ENCODE data around the gene CD47.

Gene CD47

GRCh38 chr3:108046247-108046646, 44.6 kb downstream of the CD47 start:
- DNase-seq, result no peak

GRCh38 chr3:108044699-108045098, 46.1 kb downstream of the CD47 start:
- DNase-seq, result no peak

DNA sequence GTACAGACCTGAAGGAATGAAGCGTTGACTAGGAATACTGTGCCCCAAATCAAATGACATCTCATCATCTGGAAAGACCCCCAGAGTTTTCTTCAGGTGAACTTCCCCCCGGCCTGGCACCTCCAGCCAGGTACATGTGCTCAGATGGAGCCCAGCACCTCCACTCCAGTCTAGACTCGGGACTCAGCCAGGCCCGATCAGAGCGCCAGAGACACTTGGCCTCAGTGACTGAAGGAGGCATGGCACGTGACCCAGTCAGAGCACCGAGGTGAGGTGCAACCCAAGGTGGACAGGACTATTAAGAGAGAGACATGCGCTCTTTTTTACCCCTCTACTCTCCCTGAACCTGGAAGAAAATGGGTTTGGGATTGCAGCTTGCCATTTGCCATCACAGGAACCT, 48.5 kb downstream of the CD47 start:
- DNase-seq, result no peak

DNA sequence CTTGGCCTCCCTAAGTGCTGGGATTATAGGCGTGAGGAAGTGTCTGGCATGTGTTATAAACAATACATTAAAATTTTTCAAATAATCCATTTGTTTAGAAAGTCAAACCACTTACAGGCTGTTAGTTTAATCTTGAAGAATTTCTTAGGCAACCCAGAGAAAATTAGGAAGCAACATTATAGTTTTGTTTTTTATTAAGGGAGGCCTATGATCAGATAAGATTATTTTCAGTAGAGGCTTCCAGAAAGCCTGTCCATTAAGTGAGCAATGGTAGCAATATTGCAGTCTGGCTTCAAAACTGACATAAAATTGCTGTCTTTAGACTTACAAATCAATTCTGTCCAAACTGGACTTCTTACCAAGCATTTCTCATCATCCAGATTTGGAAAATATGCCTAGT, 49.6 kb downstream of the CD47 start:
- no peak for DNase-seq

DNA sequence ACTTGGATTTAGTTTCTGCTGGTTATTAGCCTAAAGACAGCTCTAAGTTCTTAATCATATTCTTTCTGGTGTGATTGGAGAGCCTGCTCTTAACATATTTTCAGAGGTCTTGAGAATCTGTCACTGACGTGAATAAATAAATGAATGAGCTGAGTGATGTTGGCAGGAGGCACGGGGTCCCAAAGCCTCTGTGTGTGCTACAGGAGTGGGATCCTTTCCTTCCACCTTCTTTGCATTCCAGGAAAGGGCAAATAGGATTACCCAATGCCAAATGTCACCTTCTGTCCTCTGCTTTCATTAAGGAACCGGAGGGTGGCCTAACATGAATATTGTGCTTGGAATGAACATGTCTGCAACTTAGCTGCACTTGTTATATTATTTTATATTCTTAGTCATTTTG, 53.1 kb downstream of the CD47 start:
- no peak for DNase-seq

GRCh38 chr3:108036984-108037741, 53.7 kb downstream of the CD47 start:
- DNase-seq, result no peak

GRCh38 chr3:108036401-108036800, 54.4 kb downstream of the CD47 start:
- DNase-seq, result no peak

DNA sequence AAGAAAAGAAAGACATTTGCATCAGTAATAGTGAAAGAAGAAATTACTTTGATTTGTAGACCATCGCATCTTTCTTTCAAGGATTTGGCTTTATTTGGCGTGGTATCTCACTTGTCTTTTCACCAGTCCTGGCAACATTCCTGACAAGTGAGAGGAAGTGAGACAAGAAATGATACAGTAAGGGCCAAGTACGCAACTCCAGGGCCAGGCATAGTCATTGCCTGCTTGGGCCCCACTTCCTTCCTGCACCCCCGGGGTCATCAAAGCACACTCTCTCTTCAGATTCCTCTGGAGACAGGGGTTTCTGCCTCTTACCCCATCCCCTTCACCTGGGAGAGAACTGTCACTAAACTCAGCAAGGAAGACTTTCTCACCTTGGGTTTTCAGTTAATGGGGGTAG, 55.1 kb downstream of the CD47 start:
- DNase-seq, result no peak

GRCh38 chr3:108031895-108032294, 58.9 kb downstream of the CD47 start:
- DNase-seq, result no peak

DNA sequence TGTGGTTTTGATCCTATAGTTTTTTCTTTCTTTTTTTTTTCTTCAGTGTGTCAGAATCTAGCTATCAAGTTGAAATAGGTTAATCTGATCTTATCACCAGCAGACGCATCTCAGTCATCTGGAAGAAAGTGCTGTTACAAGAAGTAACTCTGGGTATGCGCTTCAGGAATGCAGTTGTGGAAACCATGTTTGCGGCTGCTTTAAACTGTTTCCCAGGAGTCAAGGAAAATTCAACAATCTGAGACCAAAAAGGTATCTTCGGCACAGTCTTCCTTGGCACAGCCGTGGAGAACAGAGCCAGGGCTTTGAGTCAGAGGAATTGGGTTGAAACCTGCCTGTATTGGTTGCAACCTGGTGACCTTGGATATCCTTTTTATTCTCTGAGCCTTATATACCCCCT, 59.9 kb downstream of the CD47 start:
- no peak for DNase-seq

- no peak for DNase-seq
Measured at GRCh38 chr3:108029466-108029865, 61.4 kb downstream of the CD47 start.

DNA sequence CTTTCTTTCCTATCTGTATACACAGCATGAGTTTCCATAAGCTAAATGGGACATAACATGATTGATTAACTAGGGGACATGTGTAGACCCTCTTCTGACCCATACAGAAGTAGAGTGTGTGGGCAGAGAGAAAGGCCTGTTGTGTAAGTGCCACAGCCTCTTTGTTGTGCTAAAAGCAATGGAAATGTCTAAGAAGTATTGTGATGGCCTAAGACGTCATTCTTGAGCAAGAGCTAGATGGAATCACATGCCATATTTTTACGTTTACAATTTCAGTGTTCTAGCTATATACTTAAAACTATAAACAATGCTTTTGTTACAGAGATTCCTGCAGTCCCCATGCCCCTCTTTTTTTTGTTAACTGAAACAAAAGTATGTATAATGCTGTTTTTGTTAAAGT, 61.9 kb downstream of the CD47 start:
- no peak for DNase-seq

GRCh38 chr3:108025177-108025576, 65.7 kb downstream of the CD47 start:
- DNase-seq, result no peak

DNA sequence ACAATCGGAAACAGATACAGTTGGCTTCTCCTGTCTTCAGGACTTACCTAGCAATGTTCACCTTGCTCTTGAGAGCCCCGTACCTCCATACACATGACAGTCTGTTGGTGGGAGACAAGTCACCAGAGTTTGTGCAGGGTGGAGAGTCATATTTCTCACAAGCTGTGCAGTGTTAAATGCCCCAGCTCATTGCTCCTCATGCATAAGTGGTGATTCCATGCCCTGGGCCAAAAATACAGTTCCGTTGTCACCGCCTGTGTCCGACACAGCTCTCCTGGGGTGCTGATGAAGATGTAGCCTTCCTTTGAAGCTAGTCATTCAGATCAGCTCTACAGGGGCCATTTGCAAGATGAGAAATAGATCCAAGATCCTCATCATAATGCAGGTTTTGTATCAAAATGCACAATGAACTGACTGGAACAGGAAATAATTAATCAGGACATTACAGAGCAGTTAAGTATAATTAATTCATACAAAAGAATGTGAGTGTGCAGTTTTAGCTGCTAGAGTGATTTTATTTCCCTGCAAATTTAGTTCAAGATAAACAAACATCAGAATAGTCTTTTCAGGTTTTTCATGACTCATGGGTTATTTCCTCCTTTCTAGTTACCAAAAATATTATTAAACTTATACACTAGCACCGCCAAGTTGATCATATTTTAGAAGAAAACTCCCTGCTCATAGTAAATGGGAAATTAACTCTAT, 66.5 kb downstream of the CD47 start:
- no peak for DNase-seq

- no peak for DNase-seq
Measured at GRCh38 chr3:108022256-108023150, 68.3 kb downstream of the CD47 start.

- DNase-seq, result no peak
Measured at GRCh38 chr3:108021533-108021932, 69.3 kb downstream of the CD47 start.

GRCh38 chr3:108021131-108021530, 69.7 kb downstream of the CD47 start:
- no peak for DNase-seq

- DNase-seq, result no peak
Measured at GRCh38 chr3:108018552-108018951, 72.3 kb downstream of the CD47 start.

DNA sequence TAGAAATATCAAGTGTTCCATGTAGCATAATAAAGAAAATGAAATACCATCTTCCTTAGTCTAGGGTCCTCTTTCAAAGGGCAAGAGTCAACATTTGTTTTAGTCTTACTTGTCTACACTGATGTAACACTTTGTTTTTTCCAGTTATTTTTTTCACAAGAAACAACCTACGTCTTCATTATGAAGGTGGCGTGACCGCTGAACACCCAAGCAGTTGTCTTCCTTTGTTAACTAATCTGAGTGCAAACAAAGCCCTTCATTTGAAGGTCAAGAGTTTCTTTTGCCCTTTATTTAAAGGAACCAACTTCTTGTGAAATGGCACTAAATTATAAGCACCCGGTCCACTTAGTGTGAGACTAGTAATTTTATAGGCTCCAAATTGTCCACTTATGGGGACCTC, 73.2 kb downstream of the CD47 start:
- no peak for DNase-seq

GRCh38 chr3:108014943-108015342, 75.9 kb downstream of the CD47 start:
- DNase-seq, result no peak

- DNase-seq, result no peak
Measured at GRCh38 chr3:108013141-108014055, 77.4 kb downstream of the CD47 start.

DNA sequence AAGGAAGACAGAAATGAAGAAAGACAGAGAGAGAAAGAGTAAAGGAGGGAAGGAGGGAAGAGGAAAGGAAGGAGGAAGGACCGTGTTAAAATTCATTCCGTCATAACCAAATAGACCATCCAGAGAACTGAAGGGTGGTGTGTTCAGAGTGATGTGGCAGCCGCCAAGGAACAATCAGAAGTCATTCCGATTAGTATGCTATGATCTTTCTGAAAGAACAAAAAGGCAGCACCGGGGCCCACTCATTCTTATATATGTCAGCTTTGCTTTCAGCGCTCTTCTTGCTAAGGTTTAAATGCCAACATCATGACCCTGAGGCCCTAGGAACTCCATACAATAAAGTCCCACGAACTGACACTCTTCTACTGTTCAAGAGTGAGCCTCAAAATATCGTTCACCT, 78.5 kb downstream of the CD47 start:
- DNase-seq, result no peak

DNA sequence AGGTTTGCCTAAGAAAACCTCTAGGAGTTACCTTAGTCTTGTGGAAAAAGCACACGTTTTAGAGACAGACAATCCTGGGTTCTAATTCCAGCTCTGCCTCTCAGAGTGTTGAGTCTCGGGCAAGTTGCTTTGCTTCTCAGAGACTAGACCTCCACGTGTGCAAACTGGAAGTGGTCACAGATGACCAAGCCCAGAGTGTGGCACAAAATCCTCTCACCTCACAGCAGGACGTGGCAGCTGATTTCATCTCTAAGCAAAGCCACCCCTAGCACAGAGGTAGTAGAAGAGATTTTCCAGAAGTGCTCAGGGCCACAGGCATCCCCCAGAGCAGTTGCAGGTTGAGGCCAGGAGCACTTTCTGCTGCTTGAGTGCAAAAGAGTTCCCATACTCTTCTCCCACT, 79.2 kb downstream of the CD47 start:
- DNase-seq, result no peak
